ACC112 (cell line): ENCODE data around the gene CDY2A.
"Not testable (repeated sequence)": the region's sequence is repeated elsewhere in the genome, so short reads cannot be mapped to it uniquely, and the experiment has no call there.

Experiments
- H2AFZ ChIP-seq: fragments of 200-600 bp; sonication (generic); one replicate; pipeline ENCODE4 v1.6.0; 2017; ENCODE audit warnings: antibody characterized with exemption, low read length; ENCODE audit not compliant: unreplicated experiment
- H3K27ac ChIP-seq: fragments of 200-600 bp; sonication (generic); 2 replicates; pipeline ENCODE4 v1.5.1; 2014; ENCODE audit warnings: low read depth, mild to moderate bottlenecking, antibody characterized with exemption, low read length, moderate library complexity
- H3K27me3 ChIP-seq: fragments of 200-600 bp; sonication (generic); 2 replicates; pipeline ENCODE4 v1.6.1; 2014; ENCODE audit warnings: mild to moderate bottlenecking, antibody characterized with exemption, low read length, moderate library complexity, mixed read lengths; ENCODE audit not compliant: insufficient read depth
- H3K36me3 ChIP-seq: fragments of 200-600 bp; sonication (generic); 2 replicates; pipeline ENCODE4 v1.6.1; 2016; ENCODE audit warnings: mild to moderate bottlenecking, antibody characterized with exemption, low read length, moderate library complexity, mixed read lengths; ENCODE audit not compliant: insufficient read depth
- H3K4me1 ChIP-seq: fragments of 200-600 bp; sonication (generic); one replicate; pipeline ENCODE4 v1.6.1; 2016; ENCODE audit warnings: low read length, mixed read lengths; ENCODE audit not compliant: insufficient read depth, unreplicated experiment, control insufficient read depth
- H3K4me3 ChIP-seq: fragments of 200-600 bp; sonication (generic); 2 replicates; pipeline ENCODE4 v1.5.1; 2014; ENCODE audit warnings: mild to moderate bottlenecking, low read depth, low read length
- H3K79me2 ChIP-seq: fragments of 200-600 bp; sonication (generic); one replicate; pipeline ENCODE4 v1.6.0; 2016; ENCODE audit warnings: low read length; ENCODE audit not compliant: control insufficient read depth, unreplicated experiment, insufficient read depth

CDY2A gene

GRCh38 chrY:18056473-18056872, 30.9 kb downstream of the CDY2A start:
- not testable (repeated sequence) for H3K27me3 ChIP-seq, H2AFZ ChIP-seq, H3K36me3 ChIP-seq, H3K4me1 ChIP-seq, H3K4me3 ChIP-seq, H3K79me2 ChIP-seq, H3K27ac ChIP-seq

- H3K4me3 ChIP-seq, H3K27me3 ChIP-seq, H3K27ac ChIP-seq, H3K36me3 ChIP-seq, H2AFZ ChIP-seq, H3K79me2 ChIP-seq, H3K4me1 ChIP-seq: not testable (repeated sequence)
Observed at GRCh38 chrY:18073464-18073863, 47.9 kb downstream of the CDY2A start.
